ELR (cell line): ENCODE data around the gene AKT2.

Source experiments
- DNase-seq: peaks from one replicate; pipeline ENCODE4 v3.0.0-alpha.2; 2015; ENCODE audit warnings: low read depth

Gene AKT2

GRCh38 chr19:40235238-40236025, 49.7 kb downstream of the AKT2 start:
- no peak for DNase-seq

- DNase-seq, result no peak
Observed at GRCh38 chr19:40234429-40235237, 50.5 kb downstream of the AKT2 start.

- DNase-seq, result no peak
Observed at GRCh38 chr19:40233811-40234389, 51.2 kb downstream of the AKT2 start.

GRCh38 chr19:40232949-40233810, 52.0 kb downstream of the AKT2 start:
- no peak for DNase-seq

DNA sequence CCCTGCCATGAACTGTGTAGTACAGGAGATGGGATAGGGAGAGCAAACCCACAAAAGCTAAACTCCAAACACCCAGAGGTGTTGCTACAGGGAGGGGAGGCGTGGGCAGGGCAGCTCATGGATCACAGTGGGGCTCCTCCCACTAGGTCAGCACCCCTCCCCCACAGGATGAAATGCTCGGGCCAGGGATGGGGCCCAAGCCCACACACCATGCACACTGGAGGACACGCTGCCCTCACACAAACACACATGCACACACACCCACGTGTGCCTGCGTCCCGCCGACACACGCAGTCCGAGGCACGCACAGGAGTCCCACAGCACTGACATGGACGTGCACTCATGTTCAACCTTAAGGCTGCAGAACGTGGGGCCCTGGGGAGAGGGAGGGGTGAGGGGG, 52.7 kb downstream of the AKT2 start:
- no peak for DNase-seq

DNA sequence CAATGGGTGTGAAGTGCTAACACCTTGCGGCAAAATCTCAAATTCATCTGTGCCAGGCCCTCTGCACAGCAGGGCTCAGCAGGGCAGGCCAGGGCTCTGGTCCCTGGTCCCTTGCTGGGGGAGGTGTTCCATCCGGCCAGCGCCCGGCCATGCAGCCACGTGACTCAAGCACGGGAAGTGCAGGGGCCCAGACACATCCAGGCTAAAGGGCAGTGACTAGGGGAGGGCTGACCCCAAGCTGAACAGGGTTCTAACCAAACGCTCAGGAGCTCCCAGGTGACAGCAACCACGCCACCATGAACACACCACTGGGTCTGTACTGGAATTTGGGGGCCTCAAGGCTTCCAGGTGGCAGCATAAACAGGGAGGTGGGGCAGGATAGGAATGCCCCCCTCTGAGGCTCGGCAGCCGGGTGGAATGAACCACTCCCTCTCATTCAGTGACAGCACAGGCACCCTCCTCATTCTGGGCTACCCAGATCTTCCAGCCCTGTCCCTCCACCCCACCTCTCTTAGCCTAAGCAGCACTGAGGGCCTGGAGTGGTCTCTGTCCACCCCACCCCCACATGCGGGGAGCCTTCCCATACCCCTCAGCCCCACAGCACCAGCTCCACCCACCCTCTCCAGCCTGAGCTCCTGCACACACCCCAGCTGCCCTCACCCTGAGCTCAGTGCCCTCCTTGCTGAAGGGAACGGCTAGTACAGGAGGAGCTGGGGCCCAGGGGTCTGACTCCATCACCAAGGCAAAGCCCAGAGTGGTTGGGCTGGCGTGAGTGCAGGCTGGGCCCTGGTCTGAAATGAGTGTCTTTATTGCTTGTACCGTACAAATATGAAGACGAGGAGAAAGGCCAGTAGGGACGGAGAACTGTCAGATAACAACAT, 53.4 kb downstream of the AKT2 start:
- DNase-seq, result peak; percentile 40

DNA sequence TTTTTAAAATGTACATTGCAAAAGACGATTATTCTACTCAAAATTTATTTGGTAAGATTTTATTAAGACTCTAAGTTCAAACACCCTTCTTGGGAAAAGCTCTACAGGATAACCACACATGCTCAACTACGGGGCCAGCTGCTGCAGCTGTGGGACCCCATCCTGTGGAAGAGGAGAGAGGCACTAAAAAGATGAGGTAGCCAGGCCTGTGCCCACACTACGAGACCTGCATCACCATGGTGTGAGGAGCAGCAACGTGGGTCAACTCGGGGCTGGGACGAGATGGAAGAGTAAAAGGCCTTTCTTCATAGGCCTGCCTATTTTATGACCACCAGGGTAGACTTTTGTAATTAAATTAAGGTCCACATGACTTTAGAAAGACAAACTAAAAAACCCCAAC, 54.1 kb downstream of the AKT2 start:
- no peak for DNase-seq

DNA sequence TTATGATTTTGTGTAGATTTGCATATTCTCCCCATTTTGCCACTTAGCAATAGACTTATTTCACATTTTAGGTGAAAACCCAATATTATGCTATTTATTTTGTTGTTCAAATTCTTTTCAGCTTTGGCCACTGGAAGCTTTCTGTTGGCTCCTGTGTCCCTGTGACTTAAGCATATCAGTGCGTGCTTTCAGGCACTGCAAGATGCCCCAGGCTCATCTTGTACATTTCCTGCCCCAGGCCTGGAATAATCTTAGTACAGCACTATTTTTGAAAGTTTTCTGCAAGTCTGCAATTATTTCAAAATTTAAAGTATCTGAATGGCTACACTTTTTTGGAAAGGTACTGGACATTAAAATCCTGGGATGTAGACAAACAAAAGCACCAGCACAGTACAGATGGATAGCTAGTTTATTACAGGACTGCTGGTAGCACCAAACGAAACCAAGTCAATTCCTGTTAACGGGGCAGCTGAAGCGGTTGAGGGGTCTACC, 55.2 kb downstream of the AKT2 start:
- peak; percentile 24 for DNase-seq

DNA sequence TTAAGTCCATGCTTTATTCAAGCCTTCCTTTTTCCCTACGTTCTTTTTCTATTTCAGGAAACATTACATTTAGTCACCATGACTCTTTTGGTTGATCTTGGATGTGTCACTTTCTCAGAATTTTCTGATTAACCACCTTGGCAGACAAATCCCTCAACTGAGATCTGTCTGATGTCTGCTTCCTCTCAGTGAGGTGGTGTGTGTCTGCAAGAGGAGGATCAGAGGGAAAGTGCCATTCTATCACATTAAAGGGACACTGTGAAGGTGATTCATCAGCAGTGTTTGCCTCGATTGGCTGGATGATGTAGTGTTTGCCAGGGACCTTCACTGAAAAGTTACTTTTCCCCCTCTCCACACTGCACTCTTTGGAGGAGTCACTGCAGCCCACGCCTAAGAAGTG, 55.7 kb downstream of the AKT2 start:
- peak; percentile 68 for DNase-seq

DNA sequence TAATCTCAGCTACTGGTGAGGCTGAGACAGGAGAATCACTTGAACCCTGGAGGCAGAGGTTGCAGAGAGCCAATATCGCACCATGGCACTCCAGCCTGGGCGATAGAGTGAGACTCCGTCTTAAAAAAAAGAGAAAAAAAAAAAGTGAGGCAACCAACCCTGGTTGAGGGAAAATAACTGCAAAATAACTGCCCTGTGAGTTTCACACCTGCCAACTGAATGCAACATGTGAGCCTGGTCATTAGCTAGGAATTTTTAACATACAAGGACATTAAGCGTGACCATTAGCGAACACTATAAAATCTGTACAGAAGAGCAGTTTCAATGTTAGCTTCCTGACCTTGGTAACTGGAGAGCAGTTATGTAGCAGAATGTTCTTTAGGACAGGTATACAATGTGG, 56.3 kb downstream of the AKT2 start:
- no peak for DNase-seq

DNA sequence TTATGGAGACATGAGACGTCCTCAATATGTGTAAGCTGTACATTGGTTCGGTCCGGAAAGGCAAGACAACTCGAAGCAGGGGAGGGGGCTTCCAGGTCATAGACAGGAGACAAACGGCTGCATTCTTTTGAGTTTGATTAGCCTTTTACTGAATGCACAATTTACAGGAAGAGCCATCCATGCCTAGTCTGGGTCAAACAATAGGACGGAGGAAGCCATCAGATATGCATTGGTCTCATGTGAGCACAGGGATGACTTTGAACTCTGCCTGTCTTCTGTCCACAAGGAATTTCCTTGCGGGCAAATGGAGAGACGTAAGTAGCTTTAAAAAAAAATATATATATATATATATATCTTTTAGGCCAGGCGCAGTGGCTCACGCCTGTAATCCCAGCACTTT, 56.8 kb downstream of the AKT2 start:
- no peak for DNase-seq

GRCh38 chr19:40225440-40226305, 59.5 kb downstream of the AKT2 start:
- peak; percentile 19 for DNase-seq

DNA sequence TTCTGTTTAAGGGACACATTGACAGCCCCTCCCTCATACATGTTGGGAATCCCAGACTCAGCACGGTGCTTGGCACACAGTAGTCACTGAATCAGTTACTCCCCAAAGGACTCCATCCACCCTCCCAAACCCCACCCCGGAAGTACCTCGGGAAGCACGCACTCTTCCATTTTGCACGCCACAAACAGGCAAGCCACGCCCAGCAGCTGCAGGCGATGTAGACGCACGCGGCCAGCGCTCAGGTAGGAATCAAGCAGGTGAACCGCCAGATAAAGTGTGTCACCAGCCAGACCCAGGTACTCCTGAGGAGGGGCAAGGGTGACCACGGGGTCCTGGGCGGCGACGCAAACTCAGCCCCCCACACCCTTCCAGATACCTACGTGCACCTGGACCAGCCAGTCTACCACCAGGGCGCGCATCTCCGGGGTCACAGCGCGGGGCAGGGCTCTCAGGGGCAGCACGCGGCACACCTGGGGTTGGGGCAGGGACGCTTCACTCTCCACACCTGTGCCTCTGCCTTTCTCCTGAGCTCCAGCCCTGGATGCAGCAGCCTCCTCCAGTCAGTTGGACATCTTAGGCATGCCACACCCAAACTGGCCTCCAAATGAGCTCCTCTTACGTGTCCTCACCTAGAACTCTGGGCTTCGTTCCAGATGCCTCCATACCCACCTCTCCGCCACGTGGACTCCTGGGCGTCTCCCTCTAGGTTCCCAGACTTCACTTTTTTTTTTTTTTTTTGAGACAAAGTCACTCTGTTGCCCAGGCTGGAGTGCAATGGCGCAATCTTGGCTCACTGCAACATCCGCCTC, 60.6 kb downstream of the AKT2 start:
- DNase-seq, result no peak

GRCh38 chr19:40223135-40223822, 61.9 kb downstream of the AKT2 start:
- DNase-seq, result no peak

DNA sequence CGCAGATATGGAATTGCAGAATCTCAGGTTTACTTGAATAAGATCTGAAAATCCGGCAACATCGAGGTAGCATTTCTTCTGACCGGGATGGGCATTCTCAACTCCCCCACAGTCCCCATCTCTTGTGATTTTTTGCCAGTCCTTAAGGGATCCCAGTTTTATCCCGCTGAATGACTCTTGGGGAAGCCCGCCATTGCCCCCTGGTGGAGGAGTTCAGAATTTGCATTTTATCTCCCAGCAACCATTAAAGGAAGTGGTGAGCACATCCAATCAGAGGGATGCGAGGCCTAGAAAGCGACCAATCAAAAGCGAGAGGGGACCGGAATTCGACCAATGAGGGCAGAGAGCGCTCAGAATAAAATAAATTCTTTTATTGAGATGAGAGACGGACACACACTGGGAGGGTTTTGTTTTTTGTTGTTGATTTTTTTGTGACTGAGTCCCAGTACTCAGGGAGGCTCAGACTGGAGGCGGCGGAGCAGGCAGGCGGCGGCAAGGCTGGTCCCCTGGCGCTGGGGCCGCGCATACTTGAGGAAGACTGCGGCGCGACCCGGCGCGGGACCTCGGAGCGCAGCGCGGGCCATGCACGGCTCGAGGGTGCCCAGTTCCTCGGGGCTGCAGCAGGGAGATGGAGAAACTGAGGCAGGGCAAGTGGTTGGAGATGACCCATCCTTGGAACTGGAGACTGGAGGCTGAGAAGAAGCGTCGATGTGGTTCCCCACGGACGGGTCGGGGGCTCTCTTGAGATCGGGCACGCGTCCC, 63.1 kb downstream of the AKT2 start:
- peak; percentile 88 for DNase-seq

DNA sequence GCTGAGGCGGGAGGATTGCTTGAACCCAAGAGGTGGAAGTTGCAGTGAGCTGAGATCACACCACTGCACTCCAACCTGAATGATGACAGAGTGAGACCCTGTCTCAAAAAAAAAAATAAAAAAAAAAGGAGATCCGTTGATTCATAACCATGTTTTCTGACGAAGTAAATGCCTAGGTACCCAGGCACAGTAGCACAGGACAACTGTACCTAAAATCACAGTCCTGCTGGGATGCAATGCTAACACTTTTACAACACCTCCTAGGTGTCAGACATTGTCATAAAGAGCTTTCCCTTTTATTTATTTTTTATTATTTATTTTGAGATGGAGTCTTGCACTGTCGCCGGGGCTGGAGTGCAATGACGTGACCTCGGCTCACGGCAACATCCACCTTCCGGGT, 64.5 kb downstream of the AKT2 start:
- DNase-seq, result no peak

DNA sequence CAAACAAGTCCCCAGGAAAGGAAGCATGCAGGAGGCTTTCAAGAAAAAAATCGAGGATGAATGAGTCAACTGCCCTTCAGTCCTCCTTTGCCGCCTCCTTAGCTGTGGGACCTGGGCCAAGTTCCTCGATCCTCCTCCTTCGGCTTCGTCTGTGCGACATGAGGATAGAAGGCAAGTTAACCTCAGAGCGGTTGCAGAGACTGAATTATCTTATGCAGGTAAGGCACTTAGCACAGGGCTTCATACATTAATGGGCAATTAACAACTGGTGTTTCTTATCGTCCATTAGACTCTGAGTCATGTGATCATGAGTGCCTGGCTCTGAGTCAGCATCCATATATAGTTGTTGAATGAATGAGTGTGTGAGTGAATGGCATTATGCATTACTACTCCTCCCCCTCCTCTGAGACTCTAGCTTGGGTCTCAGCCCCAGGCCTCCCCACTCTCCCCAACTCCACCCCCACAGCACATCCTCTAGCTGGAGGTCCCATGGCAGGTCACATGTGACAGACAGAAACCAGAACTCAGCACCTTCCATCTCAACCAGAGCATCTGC, 65.3 kb downstream of the AKT2 start:
- peak; percentile 90 for DNase-seq
